Measurements from ENCODE around the gene TSC22D2. TPM values are rescaled to one million over a fixed set of nuclear protein-coding genes. Genes with fewer than 3 reads are reported as not detected.

TSC22D2 gene
- total and polyA plus RNA-seq, 12 donors = 11.8 to 73.1 (median 28.7) TPM

GRCh38 chr3:150419959-150420358 is 11.9 kb downstream of the TSC22D2 start:
- H3K27ac ChIP-seq = peak overlapping the region in 2 of 10 donors; percentile 5 to 25

GRCh38 chr3:150421256-150421655 is 13.2 kb downstream of the TSC22D2 start:
- Histone ChIP-seq H3K27ac (no peak overlapping the region), H3K9me3 (no peaks in the 10 kb centered on the region), H3K4me3 (no peak overlapping the region), H3K36me3 (peaks cover 0 to 27% (median 0%) of the 10 kb centered on the region in 9 donors), H3K4me1 (peaks cover 12 to 87% (median 59%) of the 10 kb centered on the region in 9 donors), H3K27me3 (no peaks in the 10 kb centered on the region)
- ATAC-seq (no peak), DNase-seq (no peak)
- 61 to 66% methylated on average over 3 of the region's 3 CpGs for WGBS, 2 donors
- intact Hi-C loops (cut with DNase I) = no loop called here
- TF ChIP-seq CTCF (IDR thresholded peaks at IDR 0.05) = no peak

More at GRCh38 chr3:150419959-150420358, 11.9 kb downstream of the TSC22D2 start:
- intact Hi-C loops (cut with DNase I) = loop anchor here in 5 of 10 donors (5.0 to 10.0 kb wide), 7 partner anchors 45 to 455 kb away; no protein-coding TSS in a partner anchor
- Histone ChIP-seq H3K27me3 (no peaks in the 10 kb centered on the region), H3K9me3 (no peaks in the 10 kb centered on the region), H3K4me1 (peaks cover 16 to 91% (median 71%) of the 10 kb centered on the region in 9 donors), H3K36me3 (peaks cover 0 to 24% (median 0%) of the 10 kb centered on the region in 9 donors), H3K4me3 (no peak overlapping the region)
- no peak for ATAC-seq
- DNase-seq = no peak
- no peak for TF ChIP-seq CTCF (IDR thresholded peaks at IDR 0.05)

GRCh38 chr3:150421799-150422548 is 13.9 kb downstream of the TSC22D2 start:
- intact Hi-C loops (cut with DNase I) = no loop called here
- ATAC-seq = peak in 2 of 8 donors; percentile 37 to 44

GRCh38 chr3:150422907-150423306 is 14.8 kb downstream of the TSC22D2 start:
- intact Hi-C loops (cut with DNase I) = no loop called here
- ATAC-seq (no peak), DNase-seq (no peak)
- Histone ChIP-seq H3K27ac (no peak overlapping the region), H3K4me3 (no peak overlapping the region), H3K36me3 (peaks cover 0 to 23% (median 0%) of the 10 kb centered on the region in 9 donors), H3K9me3 (no peaks in the 10 kb centered on the region), H3K27me3 (no peaks in the 10 kb centered on the region), H3K4me1 (peaks cover 12 to 87% (median 49%) of the 10 kb centered on the region in 9 donors)
- TF ChIP-seq CTCF (IDR thresholded peaks at IDR 0.05) = no peak
- 70 to 84% methylated on average over 4 of the region's 4 CpGs for WGBS, 2 donors

More at GRCh38 chr3:150421799-150422548, 13.9 kb downstream of the TSC22D2 start:
- peaks cover 0 to 23% (median 0%) of the 10 kb centered on the region in 9 donors for H3K36me3 ChIP-seq
- H3K4me3 ChIP-seq = no peak overlapping the region
- no peak for TF ChIP-seq CTCF (IDR thresholded peaks at IDR 0.05)
- WGBS, 2 donors = 65 to 72% methylated on average over 3 of the region's 3 CpGs
- H3K27me3 ChIP-seq = no peaks in the 10 kb centered on the region
- no peak for DNase-seq
- no peaks in the 10 kb centered on the region for H3K9me3 ChIP-seq
- H3K4me1 ChIP-seq = peaks cover 12 to 87% (median 52%) of the 10 kb centered on the region in 9 donors
- no peak overlapping the region for H3K27ac ChIP-seq
